Endothelial cell of umbilical vein (primary cell): ENCODE data around the gene HTR3D. TPM values are rescaled to one million over a fixed set of nuclear protein-coding genes. Genes with fewer than 3 reads are reported as not detected.

Experiments used
- BruUV-seq: library from RNA; stranded (reverse); fragments of 400-500 nt; replicated peaks from 2 replicates; lab custom pipeline; 2021; lab: Mats Ljungman, UMichigan
- CTCF ChIA-PET: fragments of 300-600, 350-600 bp; sonication (Branson Sonifier 250); formaldehyde crosslinking; loops from one replicate; lab custom pipeline; 2021; ENCODE audit warnings: antibody characterized with exemption, inconsistent platforms; lab: Charles Lee
- POLR2A ChIA-PET: fragments of 300-600, 350-600 bp; sonication (Branson Sonifier 250); formaldehyde crosslinking; loops from one replicate; lab custom pipeline; 2021; ENCODE audit warnings: antibody characterized with exemption, inconsistent platforms; lab: Charles Lee
- DNase-seq: peaks from one replicate; pipeline ENCODE4 v3.0.0-alpha.2; 2011; ENCODE audit warnings: low read depth, low spot score
- FAIRE-seq: peaks from 2 replicates; lab custom pipeline; 2011; peaks lifted over from hg19 to GRCh38; lab: Jason Lieb, UNC
- H2AFZ ChIP-seq: 2 replicates; pipeline ENCODE4 v1.6.0; 2012; ENCODE audit warnings: low read depth, low read length, control low read depth, inconsistent platforms
- H3K27ac ChIP-seq: 2 replicates; pipeline ENCODE4 v1.5.1; 2011; ENCODE audit warnings: low read depth, mild to moderate bottlenecking, control low read depth, low read length, moderate library complexity; ENCODE audit not compliant: insufficient read depth
- H3K27me3 ChIP-seq, 2 experiments: 2 replicates each; pipeline versions ENCODE4 v1.6.0 to v1.6.1; 2011; ENCODE audit warnings: low read length in 2 of 2, mixed read lengths in 1 of 2; ENCODE audit not compliant: control insufficient read depth in 2 of 2, insufficient read depth in 2 of 2
- H3K36me3 ChIP-seq, 2 experiments: 2 replicates in 1 of 2; 3 replicates in 1 of 2; pipeline ENCODE4 v1.5.1; 2011; ENCODE audit warnings: low read length in 2 of 2, mild to moderate bottlenecking in 1 of 2, moderate library complexity in 1 of 2; ENCODE audit not compliant: control insufficient read depth in 2 of 2, insufficient read depth in 2 of 2; ENCODE audit errors: extremely low read depth in 1 of 2
- H3K4me1 ChIP-seq: 3 replicates; pipeline ENCODE4 v1.5.1; 2011; ENCODE audit warnings: mild to moderate bottlenecking, low read length; ENCODE audit not compliant: control insufficient read depth, insufficient read depth; ENCODE audit errors: extremely low read depth
- H3K4me2 ChIP-seq: 2 replicates; pipeline ENCODE4 v1.6.1; 2011; ENCODE audit warnings: low read length, control low read depth, mixed read lengths; ENCODE audit not compliant: insufficient read depth
- H3K4me3 ChIP-seq, 3 experiments: fragments of 200-600 bp in 1 of 3; sonication (generic), shearing (Covaris generic) in 1 of 3; replicated peaks in 1 of 3; 2 replicates each; pipeline ENCODE4 v1.5.1; 2011 to 2016; ENCODE audit warnings: control low read depth in 3 of 3, low read length in 3 of 3, mild to moderate bottlenecking in 2 of 3, inconsistent platforms in 1 of 3, low read depth in 1 of 3, moderate library complexity in 1 of 3; ENCODE audit not compliant: insufficient read depth in 1 of 3
- H3K79me2 ChIP-seq: 2 replicates; pipeline ENCODE4 v1.6.0; 2012; ENCODE audit warnings: low read length, inconsistent platforms; ENCODE audit not compliant: control insufficient read depth, insufficient read depth
- H3K9ac ChIP-seq: replicated peaks from 2 replicates; pipeline ENCODE3; 2011; ENCODE audit warnings: low read length, control low read depth; ENCODE audit not compliant: insufficient read depth; ENCODE audit errors: extremely low read depth
- H3K9me1 ChIP-seq: replicated peaks from 3 replicates; pipeline ENCODE4 v1.6.0; 2011; ENCODE audit warnings: mild to moderate bottlenecking, low read length; ENCODE audit not compliant: control insufficient read depth, insufficient read depth; ENCODE audit errors: extremely low read depth
- H3K9me3 ChIP-seq: replicated peaks from 2 replicates; pipeline ENCODE4 v1.5.1; 2012; ENCODE audit warnings: low read length, inconsistent platforms; ENCODE audit not compliant: control insufficient read depth, insufficient read depth
- H4K20me1 ChIP-seq: replicated peaks from 2 replicates; pipeline ENCODE3; 2011; ENCODE audit warnings: mild to moderate bottlenecking, low read length; ENCODE audit not compliant: control insufficient read depth, insufficient read depth; ENCODE audit errors: extremely low read depth
- EZH2 ChIP-seq: IDR thresholded peaks from 2 replicates; pipeline ENCODE4 v1.6.1; 2012; ENCODE audit warnings: borderline replicate concordance, low read depth, mild to moderate bottlenecking, moderate library complexity, low read length, inconsistent platforms; ENCODE audit not compliant: severe bottlenecking
- FOS ChIP-seq: IDR thresholded peaks from 2 replicates; pipeline ENCODE4 v1.6.1; 2011; ENCODE audit warnings: mild to moderate bottlenecking, low read length, moderate library complexity, borderline replicate concordance; ENCODE audit not compliant: insufficient read depth
- GATA2 ChIP-seq: IDR thresholded peaks from 2 replicates; pipeline ENCODE4 v1.7.0; 2011; ENCODE audit warnings: low read depth, mild to moderate bottlenecking, moderate library complexity, mixed read lengths, low read length; ENCODE audit not compliant: insufficient read length, insufficient read depth
- JUN ChIP-seq: IDR thresholded peaks from 2 replicates; pipeline ENCODE4 v1.6.1; 2011; ENCODE audit warnings: borderline replicate concordance, low read depth; ENCODE audit not compliant: insufficient read length, insufficient read depth
- MYC ChIP-seq: IDR thresholded peaks from one replicate; pipeline ENCODE4 v1.6.1; 2011; ENCODE audit warnings: mild to moderate bottlenecking, low read depth, low read length
- POLR2A ChIP-seq: IDR thresholded peaks from 2 replicates; pipeline ENCODE4 v1.6.1; 2012; ENCODE audit warnings: low read depth, mild to moderate bottlenecking, control low read depth, low read length
- POLR2AphosphoS5 ChIP-seq: IDR thresholded peaks from 2 replicates; pipeline ENCODE4 v1.6.1; 2012; ENCODE audit warnings: low read depth, mild to moderate bottlenecking, control low read depth, low read length, moderate library complexity; ENCODE audit not compliant: insufficient read depth
- dilution Hi-C: fragments of 300-500 bp; cut with MboI; formaldehyde crosslinking; loops from one replicate; pipeline ENCODE4 v1.15.0; 2019; ENCODE audit warnings: low sequenced_read_pairs; ENCODE audit not compliant: extremely low pct_ligation_motif_present
- intact Hi-C: fragments of 100-400 bp; cut with micrococcal nuclease; formaldehyde crosslinking; loops from one replicate; pipeline ENCODE4 v1.10.0; 2022
- polyA plus RNA-seq, 4 experiments: library from polyadenylated mRNA; depleted of rRNA in 3 of 4; stranded (reverse) in 3 of 4; unstranded in 1 of 4; fragments of >200 nt; gene quantifications; 2 replicates each; pipeline versions ENCODE4 v1.2.1 to v1.2.3, GENCODE V29; 2011 to 2012; ENCODE audit warnings: missing spikeins in 1 of 4
- total RNA-seq: library from RNA; stranded (reverse); gene quantifications from 2 replicates; pipeline ENCODE4 v1.2.3, GENCODE V29; 2021
- TF ChIP-seq, protein P1 (sequence below), 2 donors: IDR thresholded peaks; 1 replicate in 1 of 2; 2 replicates in 1 of 2; pipeline ENCODE4 v1.5.1; 2011; ENCODE audit warnings: low read length in 2 of 2, mild to moderate bottlenecking in 2 of 2, moderate library complexity in 2 of 2, control low read depth in 1 of 2, inconsistent platforms in 1 of 2, low read depth in 1 of 2; ENCODE audit not compliant: insufficient read depth in 1 of 2; ENCODE audit errors: extremely low read depth in 1 of 2
- TF ChIP-seq, protein P2 (sequence below): IDR thresholded peaks from 2 replicates; pipeline ENCODE4 v1.6.1; 2011; ENCODE audit not compliant: insufficient read depth, insufficient read length

The HTR3D gene
- total and polyA plus RNA-seq, 2 donors (not counting 3 experiments of a cell fraction or from before 2014, with no cell fraction given): not detected

- dilution Hi-C loops: no loop called here
- H3K9ac ChIP-seq: no peak overlapping the region
- TF ChIP-seq FOS (no peak), JUN (no peak), POLR2A (no peak), EZH2 (no peak), GATA2 (no peak), POLR2AphosphoS5 (no peak), MYC (no peak)
- TF ChIP-seq, protein P1, sequence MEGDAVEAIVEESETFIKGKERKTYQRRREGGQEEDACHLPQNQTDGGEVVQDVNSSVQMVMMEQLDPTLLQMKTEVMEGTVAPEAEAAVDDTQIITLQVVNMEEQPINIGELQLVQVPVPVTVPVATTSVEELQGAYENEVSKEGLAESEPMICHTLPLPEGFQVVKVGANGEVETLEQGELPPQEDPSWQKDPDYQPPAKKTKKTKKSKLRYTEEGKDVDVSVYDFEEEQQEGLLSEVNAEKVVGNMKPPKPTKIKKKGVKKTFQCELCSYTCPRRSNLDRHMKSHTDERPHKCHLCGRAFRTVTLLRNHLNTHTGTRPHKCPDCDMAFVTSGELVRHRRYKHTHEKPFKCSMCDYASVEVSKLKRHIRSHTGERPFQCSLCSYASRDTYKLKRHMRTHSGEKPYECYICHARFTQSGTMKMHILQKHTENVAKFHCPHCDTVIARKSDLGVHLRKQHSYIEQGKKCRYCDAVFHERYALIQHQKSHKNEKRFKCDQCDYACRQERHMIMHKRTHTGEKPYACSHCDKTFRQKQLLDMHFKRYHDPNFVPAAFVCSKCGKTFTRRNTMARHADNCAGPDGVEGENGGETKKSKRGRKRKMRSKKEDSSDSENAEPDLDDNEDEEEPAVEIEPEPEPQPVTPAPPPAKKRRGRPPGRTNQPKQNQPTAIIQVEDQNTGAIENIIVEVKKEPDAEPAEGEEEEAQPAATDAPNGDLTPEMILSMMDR (IDR thresholded peaks at IDR 0.05; ENCODE audit: extremely low read depth in 1 of 2, insufficient read depth in 1 of 2, low read depth in 1 of 2, low read length in 2 of 2): no peak
- TF ChIP-seq, protein P2, sequence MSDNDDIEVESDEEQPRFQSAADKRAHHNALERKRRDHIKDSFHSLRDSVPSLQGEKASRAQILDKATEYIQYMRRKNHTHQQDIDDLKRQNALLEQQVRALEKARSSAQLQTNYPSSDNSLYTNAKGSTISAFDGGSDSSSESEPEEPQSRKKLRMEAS: no peak
- POLR2A ChIA-PET: no interaction called here
- DNase-seq (no peak), FAIRE-seq (no peak)
- CTCF ChIA-PET: no interaction called here
- peaks cover 3 to 4% of the 10 kb centered on the region in 2 experiments for H3K27me3 ChIP-seq
- no peaks in the 10 kb centered on the region for H3K79me2 ChIP-seq
- no peaks in the 10 kb centered on the region for H3K9me3 ChIP-seq
- no TSS peak for BruUV-seq
- H3K4me3 ChIP-seq: no peak overlapping the region
- no peaks in the 10 kb centered on the region for H4K20me1 ChIP-seq
- no peak overlapping the region for H2AFZ ChIP-seq
- H3K36me3 ChIP-seq: no peaks in the 10 kb centered on the region
- intact Hi-C loops: no loop called here
- no peak overlapping the region for H3K27ac ChIP-seq
- no peak overlapping the region for H3K4me2 ChIP-seq
- H3K4me1 ChIP-seq: no peaks in the 10 kb centered on the region
- no peaks in the 10 kb centered on the region for H3K9me1 ChIP-seq
Measured at GRCh38 chr3:184075901-184076300, 44.4 kb downstream of the HTR3D start.
